GM12873 (cell line): Measurements from ENCODE around the gene NAALADL2.

Experiments used
- TF ChIP-seq, protein P1 (sequence below): IDR thresholded peaks from 2 replicates; pipeline ENCODE4 v1.5.1; 2012; ENCODE audit warnings: low read depth, mild to moderate bottlenecking, moderate library complexity, low read length, control low read depth; ENCODE audit not compliant: insufficient read depth; ENCODE audit errors: missing control alignments

The NAALADL2 gene

DNA sequence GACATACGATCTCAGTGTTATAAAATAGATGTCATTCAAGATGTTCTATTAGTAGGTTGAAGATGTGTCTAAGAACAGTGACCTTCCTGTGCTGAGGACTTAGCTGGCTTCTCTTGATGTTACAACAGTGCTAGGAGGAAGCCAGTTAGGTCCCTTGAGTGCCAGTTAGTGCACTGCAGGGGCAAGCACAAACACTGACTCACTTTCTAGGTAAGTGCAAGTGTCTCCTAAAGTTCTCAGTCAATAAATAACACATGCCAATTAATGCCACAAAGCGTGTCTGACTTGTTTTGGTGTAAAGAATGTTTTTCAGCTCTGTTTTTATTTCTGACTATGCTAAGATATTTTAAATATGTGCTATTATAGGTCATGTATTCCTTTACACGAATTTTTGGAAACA lies 211.8 kb downstream of the NAALADL2 start:
- TF ChIP-seq, protein P1, sequence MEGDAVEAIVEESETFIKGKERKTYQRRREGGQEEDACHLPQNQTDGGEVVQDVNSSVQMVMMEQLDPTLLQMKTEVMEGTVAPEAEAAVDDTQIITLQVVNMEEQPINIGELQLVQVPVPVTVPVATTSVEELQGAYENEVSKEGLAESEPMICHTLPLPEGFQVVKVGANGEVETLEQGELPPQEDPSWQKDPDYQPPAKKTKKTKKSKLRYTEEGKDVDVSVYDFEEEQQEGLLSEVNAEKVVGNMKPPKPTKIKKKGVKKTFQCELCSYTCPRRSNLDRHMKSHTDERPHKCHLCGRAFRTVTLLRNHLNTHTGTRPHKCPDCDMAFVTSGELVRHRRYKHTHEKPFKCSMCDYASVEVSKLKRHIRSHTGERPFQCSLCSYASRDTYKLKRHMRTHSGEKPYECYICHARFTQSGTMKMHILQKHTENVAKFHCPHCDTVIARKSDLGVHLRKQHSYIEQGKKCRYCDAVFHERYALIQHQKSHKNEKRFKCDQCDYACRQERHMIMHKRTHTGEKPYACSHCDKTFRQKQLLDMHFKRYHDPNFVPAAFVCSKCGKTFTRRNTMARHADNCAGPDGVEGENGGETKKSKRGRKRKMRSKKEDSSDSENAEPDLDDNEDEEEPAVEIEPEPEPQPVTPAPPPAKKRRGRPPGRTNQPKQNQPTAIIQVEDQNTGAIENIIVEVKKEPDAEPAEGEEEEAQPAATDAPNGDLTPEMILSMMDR: no peak

DNA sequence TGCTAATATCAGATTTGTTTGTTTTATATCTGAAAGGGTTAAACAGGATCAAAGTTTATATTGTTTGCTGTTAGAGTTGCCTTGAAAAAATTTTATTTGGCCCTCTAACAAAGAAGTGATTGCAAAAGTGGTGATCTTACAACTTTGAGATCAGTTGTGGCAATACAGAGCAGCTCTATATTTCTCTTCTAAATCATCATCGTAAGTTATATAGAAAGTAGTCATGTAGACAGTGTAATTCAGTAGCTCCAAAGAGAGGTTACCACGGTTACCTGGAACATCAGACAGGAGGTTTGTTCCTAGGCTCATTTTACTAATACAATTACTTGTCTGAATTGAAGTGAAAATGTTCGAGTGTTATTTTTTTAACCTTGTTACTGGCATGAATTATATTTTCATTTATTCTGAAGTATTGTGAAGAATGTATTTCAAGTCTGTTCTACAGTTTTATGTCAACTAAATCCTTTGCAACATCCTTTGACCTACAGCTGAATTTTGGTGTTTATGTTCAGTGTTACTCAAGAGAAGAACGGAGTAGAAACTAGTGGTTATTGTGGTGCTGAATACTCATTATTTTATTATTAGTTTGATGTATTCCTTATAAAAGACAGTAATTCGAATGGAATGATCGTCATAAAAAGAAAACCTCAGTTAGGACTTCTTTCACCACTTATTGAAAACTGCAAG lies 214.2 kb downstream of the NAALADL2 start:
- TF ChIP-seq, protein P1: no peak

DNA sequence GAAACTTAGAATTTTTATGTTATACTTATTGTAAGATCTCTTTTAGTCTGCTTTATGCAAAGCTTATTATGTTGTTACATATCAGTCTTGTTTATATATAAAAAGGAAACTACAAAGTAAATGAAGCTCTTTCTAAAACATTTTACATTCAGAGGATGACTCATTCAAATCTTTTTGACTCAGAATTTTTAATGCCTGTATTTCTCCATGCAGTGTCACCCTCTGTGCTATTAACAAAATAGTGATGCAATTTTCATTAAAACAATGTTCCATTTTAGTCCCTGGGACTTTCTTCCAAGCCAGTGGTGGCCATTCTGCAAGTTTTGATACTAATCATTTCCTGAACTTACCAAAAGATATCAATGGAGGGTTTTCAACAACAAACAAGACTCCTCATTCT lies 216.1 kb downstream of the NAALADL2 start:
- TF ChIP-seq, protein P1: no peak

DNA sequence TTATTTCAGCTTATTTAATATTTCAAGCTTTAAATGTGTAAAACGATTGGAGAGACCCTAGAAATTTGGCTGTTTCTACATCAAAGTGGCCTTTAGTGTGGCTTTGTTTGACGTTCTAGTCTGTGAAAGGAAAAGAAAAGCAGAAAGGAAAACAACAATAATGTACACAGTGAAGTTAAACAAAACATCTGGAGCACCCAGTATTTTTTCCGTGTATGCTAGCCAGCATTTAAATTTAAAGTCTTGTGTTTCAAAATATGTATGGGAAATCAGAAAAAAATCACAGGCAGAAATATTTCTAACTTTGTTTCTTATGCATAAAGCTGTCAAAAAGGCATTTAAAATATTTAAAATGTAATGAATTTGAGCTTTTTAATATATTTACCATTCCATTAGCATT lies 218.1 kb downstream of the NAALADL2 start:
- TF ChIP-seq, protein P1: no peak

DNA sequence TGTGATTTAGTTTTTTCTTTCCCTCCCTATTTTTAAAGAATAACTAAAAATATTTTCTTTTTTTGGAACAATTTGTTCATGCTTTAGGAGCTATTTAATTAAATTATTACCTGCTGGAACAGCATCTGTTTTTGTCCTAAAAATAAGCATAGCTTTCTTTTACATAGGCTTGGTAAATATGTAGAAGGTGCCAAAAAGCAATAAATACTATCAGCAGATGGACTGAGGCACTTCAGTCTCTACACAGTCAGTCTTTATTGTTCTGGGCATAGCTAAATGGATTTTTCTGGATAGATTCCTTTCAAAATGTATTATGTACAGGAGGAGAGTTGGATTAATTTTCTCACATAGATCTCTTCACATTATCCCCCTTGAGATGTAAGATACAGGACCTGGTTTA lies 223.5 kb downstream of the NAALADL2 start:
- TF ChIP-seq, protein P1: no peak

DNA sequence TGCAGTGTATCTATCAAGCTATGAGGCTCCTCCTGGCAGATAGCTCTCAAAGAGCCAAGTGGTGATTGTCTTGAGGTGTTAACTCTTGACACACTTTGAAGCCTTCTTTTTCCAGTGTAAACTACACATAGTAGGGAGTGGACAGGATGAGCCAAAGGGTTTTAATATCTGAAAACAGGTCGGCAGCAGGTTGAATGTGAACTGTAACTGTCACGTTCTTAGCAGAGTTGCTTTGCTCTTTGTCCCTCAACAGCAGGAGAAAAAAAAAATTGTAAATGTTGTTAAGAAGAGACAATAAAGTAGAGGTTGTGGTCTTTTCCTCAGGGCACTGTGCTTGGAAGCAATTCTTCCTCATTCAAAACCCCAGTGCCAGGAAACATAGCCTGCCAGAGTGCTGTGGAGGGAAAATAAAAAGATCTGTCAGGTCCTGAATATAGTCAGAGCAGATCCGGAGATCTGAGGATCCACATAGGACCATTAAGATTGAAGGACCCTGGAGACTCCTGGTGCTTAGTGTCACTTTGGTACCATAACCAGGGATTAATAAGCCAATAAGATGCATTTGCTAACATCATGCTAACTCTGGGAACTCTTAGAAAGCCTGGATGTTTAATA lies 229.7 kb downstream of the NAALADL2 start:
- TF ChIP-seq, protein P1: no peak

DNA sequence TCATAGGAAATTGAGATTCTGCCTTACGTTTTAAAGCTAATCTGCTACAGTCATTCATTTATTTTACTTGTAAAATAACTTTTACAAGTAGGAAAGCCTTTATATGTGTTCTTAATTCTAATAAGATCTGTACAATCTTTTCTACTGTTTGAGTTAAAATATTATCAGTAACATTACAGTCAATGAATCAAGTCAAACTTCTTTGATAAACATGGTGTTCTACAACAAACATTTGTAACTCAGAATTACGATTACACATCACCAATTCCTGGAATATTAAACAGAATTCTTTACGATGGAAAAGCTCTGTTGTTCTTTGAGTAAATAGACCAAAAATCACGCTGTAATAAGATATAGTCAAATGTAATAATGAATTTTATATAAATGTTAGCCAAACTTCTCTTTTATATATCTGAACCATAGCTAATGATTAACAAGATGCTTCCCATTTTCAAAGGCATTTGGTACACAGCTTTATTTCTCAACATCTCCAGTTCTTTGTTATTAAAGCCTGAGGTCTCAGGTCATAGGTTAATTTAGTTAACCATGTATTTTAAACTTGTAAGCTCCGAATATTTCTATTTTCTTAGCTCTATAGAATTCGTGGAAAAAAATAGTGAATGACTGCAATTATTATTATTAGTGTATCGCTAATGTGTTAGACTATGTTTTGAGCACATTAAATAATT lies 232.4 kb downstream of the NAALADL2 start:
- TF ChIP-seq, protein P1: no peak
